ENCODE results near the gene POLQ.
"Not testable (repeated sequence)": the region's sequence is repeated elsewhere in the genome, so short reads cannot be mapped to it uniquely, and the experiment has no call there.

Gene POLQ

DNA sequence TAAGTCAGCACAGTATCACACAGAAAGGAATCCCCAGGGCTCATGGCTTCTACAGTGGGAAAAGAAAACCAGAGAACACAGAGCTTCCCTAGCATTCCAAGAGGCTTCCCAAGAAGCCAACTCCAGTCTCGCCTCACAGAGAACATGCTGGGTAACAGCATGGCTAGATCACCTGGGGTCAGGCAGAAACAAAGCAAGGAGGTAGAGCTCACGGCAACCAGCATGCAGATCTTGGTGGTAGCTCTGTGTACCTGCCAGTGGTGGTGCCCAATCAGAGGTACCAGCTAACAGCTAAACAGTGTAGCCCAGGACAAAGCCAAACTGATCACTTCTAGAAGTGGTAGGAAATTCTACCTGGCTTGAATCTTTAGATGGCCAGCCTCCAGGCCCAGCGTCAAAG is 31.3 kb downstream of the POLQ start:
- no peak for DNase-seq (ENCODE audit: low read depth in 3 of 3)

DNA sequence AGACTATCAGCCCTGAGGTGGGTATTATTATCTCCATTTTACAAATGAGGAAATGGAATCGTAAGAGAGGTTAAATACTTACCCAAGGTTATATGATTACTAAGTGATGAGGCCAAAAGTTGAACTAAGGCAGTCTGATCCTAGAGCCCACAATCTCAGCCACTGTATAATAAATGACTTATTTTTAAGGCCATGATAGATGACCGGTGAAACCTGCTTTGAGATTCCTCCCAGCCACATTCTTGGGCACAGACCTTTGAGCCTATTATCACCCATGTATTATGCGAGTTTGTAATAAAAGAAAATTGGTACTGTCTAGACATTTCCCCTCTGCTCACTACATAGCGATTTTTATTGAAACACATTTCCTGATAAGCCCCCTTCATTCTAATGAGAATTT is 37.4 kb downstream of the POLQ start:
- no peak for DNase-seq (ENCODE audit: low read depth in 3 of 3)

DNA sequence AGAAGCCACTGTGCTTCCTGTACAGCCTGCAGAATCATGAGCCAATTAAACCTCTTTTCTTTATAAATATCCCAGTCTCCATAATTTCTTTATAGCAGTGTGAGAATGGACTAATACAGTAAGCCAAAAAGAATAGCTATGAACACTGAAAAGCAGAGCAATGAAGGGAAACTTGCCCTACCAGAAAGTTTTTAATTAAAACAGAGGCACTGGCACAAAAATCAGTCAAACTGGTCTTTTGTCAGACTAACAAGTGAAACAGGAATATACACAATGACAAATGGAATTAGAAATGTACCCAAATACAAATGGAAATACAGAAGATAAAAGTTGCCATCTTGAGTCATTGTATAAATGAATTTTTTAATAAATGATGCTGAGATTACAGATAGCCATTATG is 40.5 kb downstream of the POLQ start:
- no peak for DNase-seq (ENCODE audit: low read depth in 3 of 3)

DNA sequence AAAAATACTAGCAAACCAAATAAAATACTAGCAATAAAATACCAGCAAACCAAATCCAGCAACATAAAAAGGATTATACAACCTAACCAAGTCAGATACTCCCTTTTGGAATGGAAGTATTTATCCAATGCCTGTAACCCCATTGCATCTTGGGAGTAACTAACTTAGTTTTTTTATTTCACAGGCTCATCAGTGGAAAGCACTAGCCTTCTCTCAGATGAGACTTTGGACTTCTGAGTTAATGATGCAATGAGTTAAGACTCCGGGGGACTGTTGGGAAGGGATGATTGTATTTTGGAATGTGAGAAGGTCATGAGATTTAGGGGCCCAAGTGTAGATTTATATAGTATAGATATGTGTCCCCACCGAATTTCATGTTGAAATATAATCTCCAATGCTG is 41.2 kb downstream of the POLQ start:
- DNase-seq (ENCODE audit: low read depth in 3 of 3): no peak

DNA sequence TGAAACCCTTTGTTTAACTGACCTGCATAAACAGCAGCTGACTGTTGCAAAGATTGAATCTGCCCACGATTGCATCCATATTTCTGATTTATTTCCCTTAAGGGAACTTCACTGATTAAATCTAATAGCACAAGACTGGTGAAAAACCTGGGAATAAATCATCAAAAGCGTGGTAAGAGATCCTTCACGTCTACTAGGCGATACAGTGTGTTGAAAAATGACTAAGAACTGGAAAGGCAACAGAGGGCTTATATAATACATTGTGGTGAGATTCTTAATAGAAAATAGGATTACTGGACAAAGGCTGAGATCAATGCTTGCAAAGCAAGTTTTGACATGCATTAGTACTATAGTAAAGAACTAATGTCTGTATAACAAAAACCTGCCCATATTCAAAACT is 49.0 kb downstream of the POLQ start:
- no peak for DNase-seq (ENCODE audit: low read depth in 3 of 3)

DNA sequence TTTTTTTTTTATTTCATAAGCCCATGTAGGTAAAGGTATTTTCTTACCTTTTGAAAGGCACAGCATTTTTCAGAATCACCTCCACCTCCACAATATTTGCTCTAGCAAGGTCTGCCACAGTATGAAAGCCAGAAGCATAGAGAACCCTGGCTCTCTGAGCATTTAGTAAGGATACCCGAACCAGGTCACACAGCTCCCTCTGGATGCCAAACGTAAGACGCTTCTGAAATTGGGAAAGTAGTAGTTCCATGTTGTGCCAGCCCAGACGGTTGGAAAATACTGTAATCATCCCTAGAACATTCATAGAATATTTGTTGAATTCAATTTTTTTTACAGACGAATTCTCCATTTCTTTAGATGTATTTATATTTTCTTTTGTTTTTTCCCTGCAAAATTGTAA is 52.4 kb downstream of the POLQ start:
- DNase-seq (ENCODE audit: low read depth in 3 of 3): no peak

DNA sequence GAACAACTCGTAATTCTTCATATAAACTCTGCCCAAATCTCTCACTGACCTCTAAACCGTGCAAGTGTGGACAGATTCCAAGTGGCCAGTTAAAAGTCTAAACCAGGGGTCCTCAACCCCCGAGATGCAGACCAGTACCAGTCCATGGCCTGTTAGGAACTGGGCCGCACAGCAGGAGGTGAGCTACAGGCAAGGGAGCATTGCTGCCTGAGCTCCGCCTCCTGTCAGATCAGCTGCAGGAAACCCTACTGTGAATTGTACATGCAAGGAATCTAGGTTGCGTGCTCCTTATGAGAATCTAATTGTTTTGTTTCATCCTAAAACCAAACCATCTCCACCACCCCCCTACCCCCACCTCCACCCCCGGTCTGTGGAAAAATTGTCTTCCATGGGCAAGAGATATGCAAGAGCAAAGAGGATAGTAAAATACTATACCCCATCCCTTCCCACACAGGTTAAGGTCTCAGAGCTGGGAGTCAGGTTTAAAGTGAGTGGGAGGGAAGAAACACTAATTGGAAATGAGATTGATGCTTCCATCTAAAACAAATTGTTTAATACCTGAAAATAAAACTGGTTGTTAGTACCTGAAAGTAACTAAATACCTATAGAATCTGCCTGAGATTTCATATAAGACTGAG is 54.0 kb downstream of the POLQ start:
- DNase-seq (ENCODE audit: low read depth in 3 of 3): no peak

DNA sequence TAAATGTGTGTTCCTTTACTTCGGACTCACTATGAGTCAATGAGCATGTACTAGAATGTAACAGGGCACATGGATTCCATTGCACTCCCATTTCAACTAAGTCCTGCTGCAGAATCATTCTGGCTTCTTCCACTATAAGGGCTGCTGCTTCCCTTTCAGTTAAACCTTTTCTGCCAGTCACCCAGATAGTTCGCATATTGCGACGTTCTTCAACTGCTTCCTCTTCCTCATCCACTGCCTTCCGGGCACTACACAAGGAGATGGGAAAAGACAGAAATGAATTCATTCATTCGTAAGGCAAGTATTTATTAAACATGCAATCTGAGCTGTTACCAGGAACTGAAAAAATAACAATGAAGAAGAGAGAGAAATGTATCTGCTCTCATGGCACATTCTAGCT is 55.6 kb downstream of the POLQ start:
- no peak for DNase-seq (ENCODE audit: low read depth in 3 of 3)

DNA sequence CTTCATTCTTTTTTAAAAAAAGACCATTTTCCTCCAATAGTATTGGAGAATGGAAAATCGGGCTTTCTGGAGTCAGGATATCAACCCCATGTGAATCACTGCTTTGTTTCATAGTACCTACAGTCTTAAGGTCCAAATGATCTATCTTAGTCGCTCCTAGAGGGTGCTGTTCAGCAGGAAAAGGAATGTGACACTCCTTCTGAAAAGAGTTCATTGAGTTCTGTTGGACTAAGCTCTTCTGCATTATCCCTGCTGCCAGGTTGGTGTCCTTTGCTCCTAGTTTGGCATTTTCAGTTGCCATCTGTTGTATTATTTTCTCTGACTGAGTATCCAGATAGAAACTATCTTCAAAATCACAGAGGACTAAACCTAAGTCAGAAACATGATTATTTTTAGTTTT is 57.2 kb downstream of the POLQ start:
- DNase-seq (ENCODE audit: low read depth in 3 of 3): no peak

DNA sequence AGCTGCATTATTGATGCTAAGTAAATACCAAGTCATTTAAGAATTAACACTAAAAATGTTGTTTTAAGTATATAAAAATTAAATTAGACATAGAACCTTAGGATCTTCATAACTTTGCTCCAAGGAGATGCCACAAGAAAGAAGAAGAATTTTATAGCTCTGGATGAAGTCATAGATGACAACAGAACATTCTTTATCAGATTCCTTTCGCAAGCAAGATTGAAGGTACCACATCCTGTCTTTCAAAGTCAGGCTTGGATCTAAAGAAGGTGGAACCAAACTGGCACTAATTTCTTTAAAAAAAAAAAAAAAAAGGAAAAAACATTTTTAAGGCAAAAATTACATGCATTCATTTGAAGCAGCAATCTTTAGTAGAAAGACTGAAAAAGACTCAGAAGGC is 62.5 kb downstream of the POLQ start:
- DNase-seq (ENCODE audit: low read depth in 3 of 3): no peak

DNA sequence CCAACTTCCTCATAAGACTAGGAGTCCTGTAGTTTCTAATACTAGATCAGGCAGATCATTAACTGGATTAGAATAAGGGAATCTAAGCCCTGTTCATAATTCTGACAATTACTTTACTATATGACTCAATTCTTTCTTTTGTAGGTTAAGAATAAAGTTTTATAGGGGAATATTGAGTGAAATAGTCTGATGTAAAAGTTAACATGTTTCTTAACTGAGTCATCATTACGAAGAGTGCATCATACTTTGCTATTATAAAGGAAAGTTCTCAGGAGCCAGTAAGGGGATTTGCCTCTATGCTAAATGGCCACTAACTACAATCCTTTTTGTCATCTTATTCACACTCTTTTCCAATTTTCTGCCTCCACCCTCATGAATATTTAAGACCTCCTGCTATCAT is 63.1 kb downstream of the POLQ start:
- DNase-seq (ENCODE audit: low read depth in 3 of 3): no peak

DNA sequence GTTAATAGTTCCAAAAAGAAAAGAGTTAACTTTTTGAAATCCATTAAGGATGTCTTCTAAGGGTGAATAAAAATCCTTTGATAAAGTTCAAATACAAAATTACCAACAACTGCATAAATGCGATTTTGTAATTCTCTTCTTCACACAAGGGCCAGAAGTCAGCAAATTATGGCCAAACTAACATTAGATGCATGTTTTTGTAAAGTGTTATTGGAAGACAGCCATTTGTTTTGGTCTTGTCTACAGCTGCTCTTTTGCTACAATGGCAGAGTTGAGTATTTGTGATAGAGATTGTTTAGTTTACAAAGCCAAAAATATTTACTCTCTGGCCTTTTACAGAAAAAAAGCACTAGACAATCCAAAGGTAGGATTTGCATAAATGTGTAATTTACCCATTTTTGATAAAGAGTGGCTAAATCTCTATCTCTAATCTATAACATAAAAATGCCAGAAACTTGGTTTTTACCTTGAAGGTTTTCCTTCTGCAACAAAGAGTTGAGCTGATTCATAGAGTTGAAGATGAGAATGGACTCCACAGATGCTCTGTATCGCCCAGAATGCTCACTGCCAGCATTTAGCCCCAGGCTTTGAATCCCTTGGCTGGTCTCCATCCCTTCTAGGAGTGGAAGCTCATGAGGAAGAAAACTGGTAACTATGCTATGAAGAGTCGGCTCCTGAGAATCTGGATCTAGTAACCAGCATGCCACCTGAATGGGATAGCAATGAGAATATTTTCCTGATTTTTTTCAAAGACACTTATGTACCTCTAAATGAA is 64.5 kb downstream of the POLQ start:
- no peak for DNase-seq (ENCODE audit: low read depth in 3 of 3)

DNA sequence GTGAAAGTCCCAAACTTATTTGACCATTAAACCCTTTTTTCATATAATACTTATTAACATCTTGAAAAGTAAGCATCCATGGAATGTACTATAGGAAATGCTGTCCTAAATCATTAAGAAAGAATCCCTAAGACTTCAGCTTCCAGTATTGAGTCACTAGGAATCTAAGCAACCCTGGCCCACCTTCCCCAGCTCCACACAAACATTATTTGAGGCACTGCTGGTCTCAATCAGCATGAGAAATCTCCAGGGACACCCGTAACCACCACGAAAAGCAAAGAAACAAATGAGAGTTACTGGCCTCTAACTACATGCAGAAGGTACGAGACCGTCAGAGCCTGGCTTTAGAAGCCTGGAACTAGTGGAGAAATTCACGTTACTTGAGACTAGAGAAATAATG is 68.2 kb downstream of the POLQ start:
- DNase-seq (ENCODE audit: low read depth in 3 of 3): no peak

DNA sequence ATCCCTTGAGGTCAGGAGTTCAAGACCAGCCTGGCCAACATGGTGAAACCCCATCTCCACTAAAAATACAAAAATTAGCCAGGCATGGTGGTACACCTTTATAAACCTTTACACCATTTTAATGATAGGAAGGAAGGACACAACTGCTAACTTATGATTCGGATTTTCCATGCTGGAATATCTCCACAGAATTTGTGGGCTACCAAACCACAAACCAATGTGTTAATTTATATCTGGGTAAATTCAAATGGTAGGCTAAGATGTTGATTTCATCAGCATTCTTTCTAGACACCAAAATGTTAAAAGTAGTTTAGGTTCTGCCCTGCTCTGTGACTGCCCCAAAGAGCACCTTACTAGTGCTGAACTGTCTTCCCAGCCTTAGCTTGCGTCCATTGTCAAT is 72.8 kb downstream of the POLQ start:
- no peak for DNase-seq (ENCODE audit: low read depth in 3 of 3)

DNA sequence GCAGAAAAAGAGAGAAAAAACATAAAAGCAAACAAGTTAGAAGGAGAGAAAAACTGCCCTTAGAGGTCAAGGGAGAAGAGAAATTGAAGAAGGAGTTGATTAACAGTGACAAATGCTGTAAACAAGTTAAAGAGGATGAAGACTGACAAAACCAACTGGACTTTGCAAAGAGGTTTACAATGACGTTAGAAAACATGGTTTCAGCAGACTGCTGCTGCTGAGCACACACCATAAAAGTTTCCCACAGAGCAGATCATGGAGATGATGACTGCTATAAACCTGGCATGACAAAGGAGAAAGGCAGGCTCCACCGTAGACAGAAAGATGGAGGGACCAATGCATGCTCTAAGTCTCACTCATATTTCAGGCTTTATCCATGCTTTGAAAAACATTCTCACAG is 78.7 kb downstream of the POLQ start:
- no peak for DNase-seq (ENCODE audit: low read depth in 3 of 3)

DNA sequence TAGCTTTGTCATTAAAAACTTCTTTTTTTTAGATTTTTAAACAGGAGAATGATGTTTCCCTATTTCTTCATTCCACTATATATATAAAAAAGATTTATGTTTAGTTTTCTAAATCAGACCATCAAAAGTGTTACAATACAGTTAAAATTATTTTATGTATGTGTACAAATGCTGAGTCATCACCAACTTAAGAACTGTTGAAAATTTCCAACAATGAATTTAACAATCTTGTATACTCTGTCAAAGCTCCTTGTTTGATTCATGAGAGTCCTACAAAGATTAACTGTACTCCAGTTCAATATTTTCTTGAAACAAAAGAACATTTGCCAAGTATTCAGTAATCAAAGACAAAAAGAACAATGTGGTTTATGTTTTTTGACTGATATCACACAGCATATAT is 82.0 kb downstream of the POLQ start:
- no peak for DNase-seq (ENCODE audit: low read depth in 3 of 3)

DNA sequence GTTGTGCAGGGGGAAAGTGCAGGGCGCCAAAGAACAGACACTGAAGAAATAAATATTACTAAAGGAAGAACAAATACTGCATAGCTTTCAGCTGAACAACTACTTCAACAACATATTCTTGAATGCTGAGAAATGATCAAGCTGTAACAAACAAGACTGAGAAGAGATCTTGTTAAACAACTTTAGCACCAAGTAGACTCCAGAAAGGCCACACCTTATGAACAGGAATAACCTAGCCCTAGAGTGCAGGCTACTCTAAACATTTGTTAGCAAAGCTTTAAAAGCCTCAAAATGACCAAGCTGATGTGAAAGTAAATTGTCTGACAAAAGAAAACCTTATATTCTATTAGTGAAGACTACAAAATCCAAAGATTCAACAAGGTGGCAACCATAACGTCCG is 83.2 kb downstream of the POLQ start:
- DNase-seq (ENCODE audit: low read depth in 3 of 3): no peak

DNA sequence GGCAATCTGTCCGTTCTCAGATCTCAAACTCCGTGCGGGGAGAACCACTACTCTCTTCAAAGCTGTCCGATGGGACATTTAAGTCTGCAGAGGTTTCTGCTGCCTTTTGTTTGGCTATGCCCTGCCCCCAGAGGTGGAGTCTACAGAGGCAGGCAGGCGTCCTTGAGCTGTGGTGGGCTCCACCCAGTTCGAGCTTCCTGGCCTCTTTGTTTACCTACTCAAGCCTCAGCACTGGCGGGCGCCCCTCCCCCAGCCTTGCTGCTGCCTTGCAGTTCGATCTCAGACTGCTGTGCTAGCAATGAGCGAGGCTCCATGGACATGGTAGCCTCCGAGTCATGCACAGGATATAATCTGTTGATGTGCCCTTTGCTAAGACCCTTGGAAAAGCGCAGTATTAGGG is 94.0 kb downstream of the POLQ start:
- not testable (repeated sequence) for DNase-seq (ENCODE audit: low read depth in 3 of 3)

DNA sequence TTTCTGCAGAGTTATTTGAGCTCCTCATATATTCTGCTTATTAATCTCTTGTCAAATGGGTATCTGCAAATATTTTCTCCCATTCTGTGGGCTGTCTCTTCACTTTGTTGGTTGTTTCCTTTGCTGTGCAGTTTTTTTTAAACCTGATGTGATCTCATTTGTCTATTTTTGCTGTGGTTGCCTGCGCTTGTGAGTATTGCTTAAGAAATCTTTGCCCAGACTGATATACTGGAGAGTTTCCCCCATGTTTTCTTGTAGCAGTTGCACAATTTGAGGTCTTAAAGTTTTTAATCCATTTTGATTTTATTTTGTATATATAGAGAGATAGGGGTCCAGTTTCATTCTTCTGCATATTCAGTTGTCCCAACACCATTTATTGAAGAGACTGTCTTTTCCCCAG is 102.3 kb downstream of the POLQ start:
- no peak for DNase-seq (ENCODE audit: low read depth in 3 of 3)

DNA sequence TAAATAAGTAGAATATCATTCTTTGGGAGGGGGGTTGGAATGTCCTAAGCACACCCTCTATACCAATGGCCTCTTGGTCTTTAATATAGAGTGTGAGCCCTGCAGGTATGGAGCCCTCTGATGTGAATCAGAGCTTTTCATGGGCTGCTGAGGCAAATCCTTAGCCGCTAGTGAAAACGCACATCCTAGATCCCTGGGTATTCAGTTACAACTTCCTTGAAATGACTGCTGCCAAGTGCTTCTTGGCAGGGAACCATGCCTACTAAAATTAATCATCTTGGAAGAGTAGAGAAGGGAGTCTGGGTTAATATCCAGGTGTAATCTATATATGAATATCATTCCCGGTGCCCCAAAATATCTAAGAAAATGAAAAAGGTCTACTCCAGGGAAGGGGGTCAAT is 109.1 kb downstream of the POLQ start:
- DNase-seq (ENCODE audit: low read depth in 3 of 3): no peak

DNA sequence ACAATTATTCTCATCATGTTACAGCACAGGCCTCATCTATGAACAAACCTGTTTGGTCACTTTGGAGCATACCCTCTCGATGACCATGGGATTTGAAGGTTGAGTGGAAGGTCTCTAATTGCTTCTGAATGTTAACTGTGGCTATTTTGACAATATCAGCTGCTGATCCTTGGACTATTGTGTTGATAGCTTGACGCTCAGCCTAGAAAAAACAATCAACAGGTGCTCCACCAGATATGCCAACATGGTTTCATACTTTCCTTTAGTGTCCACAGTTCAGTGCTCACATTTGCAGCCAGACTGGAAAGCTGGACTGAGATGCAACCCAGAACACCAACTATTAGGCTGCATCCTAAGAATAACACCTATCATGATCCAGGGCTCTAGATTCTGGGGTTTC is 109.7 kb downstream of the POLQ start:
- no peak for DNase-seq (ENCODE audit: low read depth in 3 of 3)

DNA sequence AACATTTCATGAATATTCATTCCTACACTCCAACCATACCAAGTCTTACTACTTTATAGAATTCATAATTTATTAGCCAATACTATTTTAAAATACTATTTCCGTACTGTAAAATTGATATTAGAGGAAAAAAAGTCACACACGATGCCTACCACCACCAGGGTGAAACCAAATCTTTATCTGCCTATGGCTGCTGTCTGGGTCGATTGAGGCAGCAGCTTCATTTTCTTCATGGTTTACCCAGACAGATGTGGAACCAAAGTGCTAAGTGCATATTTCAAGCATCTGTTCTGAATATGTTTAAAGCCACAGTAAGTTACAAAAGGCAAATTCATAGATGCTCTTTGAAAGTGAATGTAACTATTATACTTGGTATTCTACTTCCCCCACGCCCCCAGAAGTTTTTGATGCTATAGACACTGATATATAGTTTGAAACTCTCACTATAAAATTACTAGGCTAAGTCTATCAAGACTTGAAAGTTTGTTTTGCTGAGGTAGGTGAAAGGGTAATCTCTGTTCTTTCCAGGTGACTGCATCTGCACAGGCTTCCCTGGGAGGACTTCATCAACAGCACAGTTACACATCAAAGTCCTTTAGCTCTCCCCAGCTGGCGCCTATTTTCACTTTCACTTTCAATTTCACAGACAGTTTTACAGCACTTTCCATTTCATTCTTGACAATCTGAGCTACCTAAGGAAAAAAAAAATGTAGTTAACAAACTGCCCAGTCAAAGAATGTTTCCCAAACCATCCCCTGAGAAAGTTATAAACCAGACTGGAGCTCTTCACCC is 113.9 kb downstream of the POLQ start:
- peak; percentile 3 to 8 (median 4) for DNase-seq (ENCODE audit: low read depth in 3 of 3)

DNA sequence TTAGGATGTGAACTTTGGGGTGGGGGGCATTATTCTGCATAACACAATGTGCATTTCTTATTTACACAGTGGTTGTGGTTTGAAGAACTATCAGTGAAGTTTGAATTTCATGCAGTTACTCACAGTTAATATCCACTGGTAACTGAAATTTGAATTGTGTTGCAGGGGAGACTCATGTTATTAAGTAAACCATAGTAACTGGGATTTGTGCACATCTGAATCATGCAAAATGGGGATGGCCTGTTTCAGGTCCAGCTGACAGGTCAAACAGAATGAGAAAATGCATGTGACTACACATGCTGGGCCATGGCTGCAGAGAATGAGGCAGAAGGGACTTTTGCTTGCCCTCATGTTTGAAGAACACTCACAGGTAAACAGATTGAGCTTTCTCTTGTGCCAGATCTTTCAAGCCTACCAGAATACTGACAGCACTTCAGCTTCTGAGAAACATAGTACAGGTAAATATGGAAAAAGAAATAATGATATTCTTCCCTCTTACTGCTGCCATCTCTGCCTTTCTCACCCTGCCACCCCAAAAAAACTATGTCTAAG is 115.0 kb downstream of the POLQ start:
- no peak for DNase-seq (ENCODE audit: low read depth in 3 of 3)
